Liver (tissue), 9 donors: ENCODE data around the gene C16orf92. TPM values are rescaled to one million over a fixed set of nuclear protein-coding genes. Genes with fewer than 3 reads are reported as not detected.

Experiments used
- DNase-seq: peaks from one replicate; pipeline ENCODE4 v3.0.0-alpha.2; 2017; ENCODE audit warnings: low spot score
- H3K27ac ChIP-seq, 2 donors: one replicate each; pipeline ENCODE4 v1.7.0; 2013; ENCODE audit warnings: inconsistent platforms in 2 of 2, low read length in 2 of 2, control low read depth in 1 of 2, low read depth in 1 of 2, mild to moderate bottlenecking in 1 of 2
- H3K27me3 ChIP-seq, 4 donors: one replicate each; pipeline versions ENCODE4 v1.6.1 to v1.7.0; 2013; ENCODE audit warnings: low read length in 3 of 4, inconsistent platforms in 1 of 4, mild to moderate bottlenecking in 1 of 4, moderate library complexity in 1 of 4; ENCODE audit not compliant: control insufficient read depth in 4 of 4, insufficient read depth in 4 of 4
- H3K36me3 ChIP-seq, 4 donors: one replicate each; pipeline versions ENCODE4 v1.6.1 to v1.7.0; 2013; ENCODE audit warnings: low read length in 3 of 4, mild to moderate bottlenecking in 3 of 4, low read depth in 1 of 4, moderate library complexity in 1 of 4; ENCODE audit not compliant: control insufficient read depth in 4 of 4, insufficient read depth in 3 of 4
- H3K4me1 ChIP-seq, 4 donors: one replicate each; pipeline versions ENCODE4 v1.6.1 to v1.7.0; 2013; ENCODE audit warnings: low read length in 3 of 4, mild to moderate bottlenecking in 3 of 4, moderate library complexity in 1 of 4; ENCODE audit not compliant: control insufficient read depth in 4 of 4, insufficient read depth in 4 of 4
- H3K4me3 ChIP-seq, 3 donors: one replicate each; pipeline versions ENCODE4 v1.6.1 to v1.7.0; 2013; ENCODE audit warnings: low read length in 3 of 3, control low read depth in 1 of 3, low read depth in 1 of 3, mild to moderate bottlenecking in 1 of 3
- H3K9ac ChIP-seq, 2 donors: one replicate each; pipeline ENCODE4 v1.7.0; 2013; ENCODE audit warnings: low read length in 2 of 2, mild to moderate bottlenecking in 2 of 2, moderate library complexity in 2 of 2, control low read depth in 1 of 2, low read depth in 1 of 2
- H3K9me3 ChIP-seq, 4 donors: one replicate each; pipeline versions ENCODE4 v1.6.1 to v1.7.0; 2013; ENCODE audit warnings: low read length in 3 of 4; ENCODE audit not compliant: control insufficient read depth in 4 of 4
- ATF3 ChIP-seq: IDR thresholded peaks from 2 replicates; pipeline ENCODE4 v1.6.1; 2016; ENCODE audit warnings: antibody characterized with exemption
- CTCF ChIP-seq: fragments of 150-350 bp; IDR thresholded peaks from 2 replicates; pipeline ENCODE4 v1.5.1; 2017; ENCODE audit warnings: improper control_type of control experiment, low read depth, low read length; ENCODE audit not compliant: missing input control
- EGR1 ChIP-seq, 2 donors: IDR thresholded peaks; 2 replicates each; pipeline ENCODE4 v1.6.1; 2016 to 2018; ENCODE audit warnings: antibody characterized with exemption in 2 of 2, low read depth in 2 of 2
- FOXA1 ChIP-seq: IDR thresholded peaks from 2 replicates; pipeline ENCODE4 v1.6.1; 2016; ENCODE audit warnings: antibody characterized with exemption
- FOXA2 ChIP-seq: IDR thresholded peaks from 2 replicates; pipeline ENCODE4 v1.6.1; 2016; ENCODE audit warnings: antibody characterized with exemption
- GABPA ChIP-seq, 2 donors: IDR thresholded peaks in 1 of 2; conservative IDR thresholded peaks in 1 of 2; 2 replicates each; pipeline ENCODE4 v1.6.1; 2016; ENCODE audit warnings: antibody characterized with exemption in 2 of 2, mild to moderate bottlenecking in 1 of 2, moderate library complexity in 1 of 2
- HNF4A ChIP-seq, 2 donors: conservative IDR thresholded peaks; 2 replicates each; pipeline ENCODE4 v1.6.1; 2016; ENCODE audit warnings: antibody characterized with exemption in 2 of 2, mild to moderate bottlenecking in 2 of 2
- HNF4G ChIP-seq: IDR thresholded peaks from 2 replicates; pipeline ENCODE4 v1.6.1; 2016; ENCODE audit warnings: antibody characterized with exemption
- JUND ChIP-seq, 2 donors: IDR thresholded peaks; 2 replicates each; pipeline ENCODE4 v1.6.1; 2016; ENCODE audit warnings: antibody characterized with exemption in 2 of 2
- MAX ChIP-seq: IDR thresholded peaks from 2 replicates; pipeline ENCODE4 v1.6.1; 2016; ENCODE audit warnings: antibody characterized with exemption
- NR2F2 ChIP-seq: IDR thresholded peaks from 2 replicates; pipeline ENCODE4 v1.6.1; 2016; ENCODE audit warnings: antibody characterized with exemption
- RAD21 ChIP-seq, 2 donors: IDR thresholded peaks; 2 replicates each; pipeline ENCODE4 v1.6.1; 2016; ENCODE audit warnings: antibody characterized with exemption in 2 of 2, mild to moderate bottlenecking in 2 of 2
- REST ChIP-seq: IDR thresholded peaks from 2 replicates; pipeline ENCODE4 v1.6.1; 2016; ENCODE audit warnings: antibody characterized with exemption, mild to moderate bottlenecking
- RXRA ChIP-seq, 2 donors: IDR thresholded peaks; 2 replicates each; pipeline ENCODE4 v1.6.1; 2017 to 2018; ENCODE audit warnings: antibody characterized with exemption in 2 of 2, mild to moderate bottlenecking in 1 of 2
- SP1 ChIP-seq: IDR thresholded peaks from 2 replicates; pipeline ENCODE4 v1.6.1; 2018; ENCODE audit warnings: antibody characterized with exemption, mild to moderate bottlenecking
- TAF1 ChIP-seq: conservative IDR thresholded peaks from 2 replicates; pipeline ENCODE4 v1.6.1; 2016; ENCODE audit warnings: antibody characterized with exemption, mild to moderate bottlenecking
- YY1 ChIP-seq: IDR thresholded peaks from 2 replicates; pipeline ENCODE4 v1.6.1; 2016; ENCODE audit warnings: antibody characterized with exemption, mild to moderate bottlenecking
- WGBS: extraction: QIAGEN DNeasy Blood & Tissue Kit; methylation state at CpG from one replicate; pipeline ENCODE4 v1.1.7; 2013; 5-methylcytosine and 5-hydroxymethylcytosine counted together
- polyA plus RNA-seq, 2 donors: library from polyadenylated mRNA; stranded (reverse) in 1 of 2; unstranded in 1 of 2; fragments of 200-250 nt in 1 of 2; fragments of >200 nt in 1 of 2; fragmentation: Nextera tagmentation in 1 of 2; extraction: Ambion mirVana in 1 of 2; gene quantifications; one replicate each; pipeline versions ENCODE4 v1.2.1 to v1.2.3, GENCODE V29; 2013 to 2015
- total RNA-seq, 2 donors: library from RNA; depleted of rRNA; stranded (reverse); fragments of >200 nt; gene quantifications; one replicate each; pipeline ENCODE4 v1.2.3, GENCODE V29; 2014
- donor health status: healthy.
- donor health status: healthy.
- donor health status: healthy.
- donor health status: healthy.
- donor health status: healthy.

The C16orf92 gene
- total and polyA plus RNA-seq, 4 donors: not detected

GRCh38 chr16:30005341-30006094 lies 17.5 kb upstream of the C16orf92 start:
- H3K27me3 ChIP-seq: peaks cover 0 to 5% (median 0%) of the 10 kb centered on the region in 4 donors
- H3K4me1 ChIP-seq: peaks cover 0 to 3% (median 1%) of the 10 kb centered on the region in 4 donors
- H3K4me3 ChIP-seq: no peak overlapping the region
- WGBS: 68% methylated on average over 35 of the region's 35 CpGs
- no peak for TF ChIP-seq MAX
- no peak for TF ChIP-seq REST
- no peak for TF ChIP-seq TAF1
- TF ChIP-seq NR2F2: no peak
- TF ChIP-seq JUND (IDR thresholded peaks at IDR 0.05): no peak
- peak; percentile 73 to 82 for TF ChIP-seq RAD21 (IDR thresholded peaks at IDR 0.05)
- no peak for TF ChIP-seq YY1
- no peak for TF ChIP-seq ATF3
- no peak for TF ChIP-seq HNF4A (conservative IDR thresholded peaks at IDR 0.05)
- TF ChIP-seq CTCF: peak; percentile 78
- TF ChIP-seq RXRA (IDR thresholded peaks at IDR 0.05): no peak
- no peak for TF ChIP-seq FOXA2
- no peak for TF ChIP-seq FOXA1
- no peak for DNase-seq
- no peak overlapping the region for H3K27ac ChIP-seq
- no peak overlapping the region for H3K9ac ChIP-seq
- H3K9me3 ChIP-seq: no peaks in the 10 kb centered on the region
- H3K36me3 ChIP-seq: peaks cover 0 to 6% (median 3%) of the 10 kb centered on the region in 4 donors

- Histone ChIP-seq H3K36me3 (peaks cover 0 to 4% (median 3%) of the 10 kb centered on the region in 4 donors), H3K27ac (no peak overlapping the region), H3K9ac (no peak overlapping the region), H3K27me3 (peaks cover 0 to 5% (median 1%) of the 10 kb centered on the region in 4 donors), H3K9me3 (no peaks in the 10 kb centered on the region), H3K4me1 (peaks cover 1 to 7% (median 3%) of the 10 kb centered on the region in 4 donors), H3K4me3 (no peak overlapping the region)
- WGBS: 90% methylated on average over 18 of the region's 18 CpGs
- TF ChIP-seq ATF3 (no peak), RAD21 (IDR thresholded peaks at IDR 0.05) (no peak), FOXA2 (no peak), EGR1 (IDR thresholded peaks at IDR 0.05; ENCODE audit: low read depth in 2 of 2) (no peak), TAF1 (no peak), GABPA (IDR thresholded peaks at IDR 0.05 in 1 of 2, conservative IDR thresholded peaks at IDR 0.05 in 1 of 2) (no peak), HNF4A (conservative IDR thresholded peaks at IDR 0.05) (no peak), MAX (no peak), HNF4G (no peak), FOXA1 (no peak), YY1 (no peak), SP1 (no peak)
- DNase-seq: no peak
Measured at GRCh38 chr16:30006095-30006473, 16.9 kb upstream of the C16orf92 start.
